HepG2 (cell line): Measurements from ENCODE around the gene PTCRA. TPM values are rescaled to one million over a fixed set of nuclear protein-coding genes. Genes with fewer than 3 reads are reported as not detected.

Experiments used
- ETV6 ChIP-seq: sonication (generic); formaldehyde crosslinking; conservative IDR thresholded peaks from 2 replicates; pipeline ENCODE4 v1.4.0; 2020; ENCODE audit warnings: missing genetic modification reagents
- FOXJ3 ChIP-seq: sonication (generic); formaldehyde crosslinking; IDR thresholded peaks from 2 replicates; pipeline ENCODE4 v1.4.0; 2020; ENCODE audit warnings: missing genetic modification reagents, mild to moderate bottlenecking, borderline replicate concordance
- HCFC1 ChIP-seq: fragments of 150-350 bp; IDR thresholded peaks from 2 replicates; pipeline ENCODE4 v1.6.1; 2014; ENCODE audit warnings: low read depth, low read length
- HMG20B ChIP-seq: conservative IDR thresholded peaks from 2 replicates; pipeline ENCODE4 v1.6.1; 2016; ENCODE audit warnings: missing genetic modification reagents, missing compliant biosample characterization
- JDP2 ChIP-seq: sonication (generic); formaldehyde crosslinking; IDR thresholded peaks from 2 replicates; pipeline ENCODE4 v1.8.1; 2022; ENCODE audit warnings: missing genetic modification reagents, borderline replicate concordance
- MIER3 ChIP-seq: IDR thresholded peaks from 2 replicates; pipeline ENCODE4 v1.6.1; 2016; ENCODE audit warnings: missing compliant biosample characterization, borderline replicate concordance
- PHF21A ChIP-seq: sonication (generic); formaldehyde crosslinking; IDR thresholded peaks from 2 replicates; pipeline ENCODE4 v1.5.0; 2020; ENCODE audit warnings: mild to moderate bottlenecking, missing genetic modification reagents
- SMYD3 ChIP-seq: sonication (generic); formaldehyde crosslinking; IDR thresholded peaks from 2 replicates; pipeline ENCODE4 v1.8.1; 2023; ENCODE audit warnings: mild to moderate bottlenecking, missing genetic modification reagents
- ZMYM2 ChIP-seq: sonication (generic); formaldehyde crosslinking; IDR thresholded peaks from 2 replicates; pipeline ENCODE4 v1.8.0; 2022; ENCODE audit warnings: mild to moderate bottlenecking, missing genetic modification reagents
- ZNF225 ChIP-seq: sonication (generic); formaldehyde crosslinking; IDR thresholded peaks from 2 replicates; pipeline ENCODE4 v1.4.0; 2020; ENCODE audit warnings: mild to moderate bottlenecking, missing genetic modification reagents
- ZNF253 ChIP-seq: sonication (generic); formaldehyde crosslinking; IDR thresholded peaks from 2 replicates; pipeline ENCODE4 v1.8.0; 2022; ENCODE audit warnings: mild to moderate bottlenecking, missing genetic modification reagents, borderline replicate concordance
- ZNF3 ChIP-seq: IDR thresholded peaks from 2 replicates; pipeline ENCODE4 v1.7.0; 2017; ENCODE audit warnings: inconsistent platforms
- ZNF614 ChIP-seq: IDR thresholded peaks from 2 replicates; pipeline ENCODE4 v1.6.1; 2018; ENCODE audit warnings: missing biosample characterization, missing genetic modification reagents, inconsistent platforms, borderline replicate concordance
- ZNF720 ChIP-seq: sonication (generic); formaldehyde crosslinking; IDR thresholded peaks from 2 replicates; pipeline ENCODE4 v1.4.0; 2020; ENCODE audit warnings: missing genetic modification reagents
- polyA plus RNA-seq, 8 experiments: library from polyadenylated mRNA; depleted of rRNA in 3 of 8; stranded (reverse) in 7 of 8; unstranded in 1 of 8; fragments of >200 nt; fragmentation: Illumina TruSeq in 4 of 8; extraction: Trizol in 4 of 8; gene quantifications; 2 replicates each; pipeline versions ENCODE4 v1.2.1 to v1.2.3, GENCODE V29; 2011 to 2016; ENCODE audit warnings: low read depth in 4 of 8, missing spikeins in 1 of 8, mixed read lengths in 1 of 8; ENCODE audit not compliant: insufficient read depth in 1 of 8
- total RNA-seq, 5 experiments: library from RNA; depleted of rRNA; stranded (reverse); fragments of >200 nt; fragmentation: Illumina TruSeq; extraction: Trizol; gene quantifications; 2 replicates each; pipeline ENCODE4 v1.2.3, GENCODE V29; 2016; ENCODE audit warnings: low read depth in 1 of 5
- TF ChIP-seq, protein P1 (sequence below): IDR thresholded peaks from 2 replicates; pipeline ENCODE4 v1.6.1; 2016
- TF ChIP-seq, protein P2 (sequence below): sonication (generic); formaldehyde crosslinking; IDR thresholded peaks from 2 replicates; pipeline ENCODE4 v1.8.1; 2022; ENCODE audit warnings: mild to moderate bottlenecking, missing genetic modification reagents
- TF ChIP-seq, protein P3 (sequence below), 2 experiments: sonication (generic) in 1 of 2; formaldehyde crosslinking in 1 of 2; IDR thresholded peaks; 2 replicates each; pipeline versions ENCODE4 v1.4.0 to v1.6.1; 2018 to 2020; ENCODE audit warnings: missing genetic modification reagents in 2 of 2, borderline replicate concordance in 1 of 2, low read depth in 1 of 2, mild to moderate bottlenecking in 1 of 2, missing biosample characterization in 1 of 2
- TF ChIP-seq, protein P4 (sequence below), 2 experiments: sonication (generic) in 1 of 2; formaldehyde crosslinking in 1 of 2; IDR thresholded peaks; 2 replicates each; pipeline versions ENCODE4 v1.5.1 to v1.6.1; 2011 to 2020; ENCODE audit warnings: borderline replicate concordance in 1 of 2, low read depth in 1 of 2, low read length in 1 of 2, mild to moderate bottlenecking in 1 of 2, missing genetic modification reagents in 1 of 2, moderate library complexity in 1 of 2
- TF ChIP-seq, protein P5 (sequence below): sonication (generic); formaldehyde crosslinking; conservative IDR thresholded peaks from 2 replicates; pipeline ENCODE4 v1.4.0; 2020; ENCODE audit warnings: mild to moderate bottlenecking, missing genetic modification reagents, moderate library complexity

Gene PTCRA
- total and polyA plus RNA-seq, 2 of the 13 experiments (the other 11 are each of a cell fraction or from before 2014, with no cell fraction given), result not detected

DNA sequence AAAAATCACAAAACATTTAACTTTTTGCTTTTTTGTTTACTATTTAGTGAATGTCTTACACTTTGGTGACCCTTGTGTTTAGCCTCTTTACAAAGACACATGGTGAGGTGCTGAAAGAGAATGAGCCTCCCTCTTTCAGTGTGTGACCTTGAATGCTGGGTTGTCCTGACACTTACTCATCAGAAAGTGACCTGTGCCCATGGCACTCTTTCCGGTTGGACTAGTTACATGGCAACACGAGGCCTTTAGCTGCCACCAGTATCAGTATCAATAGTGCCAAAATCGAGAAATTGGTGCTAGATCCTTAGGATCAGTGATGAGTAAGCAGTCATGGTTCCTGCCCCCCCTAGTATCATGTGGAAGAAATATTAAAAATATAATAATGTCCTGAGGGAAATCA lies 38.2 kb upstream of the PTCRA start (continued):
- TF ChIP-seq, protein P1, sequence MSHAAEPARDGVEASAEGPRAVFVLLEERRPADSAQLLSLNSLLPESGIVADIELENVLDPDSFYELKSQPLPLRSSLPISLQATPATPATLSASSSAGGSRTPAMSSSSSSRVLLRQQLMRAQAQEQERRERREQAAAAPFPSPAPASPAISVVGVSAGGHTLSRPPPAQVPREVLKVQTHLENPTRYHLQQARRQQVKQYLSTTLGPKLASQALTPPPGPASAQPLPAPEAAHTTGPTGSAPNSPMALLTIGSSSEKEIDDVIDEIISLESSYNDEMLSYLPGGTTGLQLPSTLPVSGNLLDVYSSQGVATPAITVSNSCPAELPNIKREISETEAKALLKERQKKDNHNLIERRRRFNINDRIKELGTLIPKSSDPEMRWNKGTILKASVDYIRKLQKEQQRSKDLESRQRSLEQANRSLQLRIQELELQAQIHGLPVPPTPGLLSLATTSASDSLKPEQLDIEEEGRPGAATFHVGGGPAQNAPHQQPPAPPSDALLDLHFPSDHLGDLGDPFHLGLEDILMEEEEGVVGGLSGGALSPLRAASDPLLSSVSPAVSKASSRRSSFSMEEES (CRISPR knock-in tag), result 0 out of 2 replicates have a peak, but pooled peaks have one; percentile 47
- TF ChIP-seq ZNF225 (CRISPR knock-in tag) (no peak), ZNF720 (CRISPR knock-in tag) (no peak), ZNF3 (CRISPR knock-in tag) (no peak), ZNF253 (no peak), JDP2 (no peak), ZMYM2 (CRISPR knock-in tag) (no peak), ETV6 (CRISPR knock-in tag) (no peak), FOXJ3 (CRISPR knock-in tag) (no peak), SMYD3 (CRISPR knock-in tag) (no peak), HCFC1 (no peak), HMG20B (CRISPR knock-in tag) (no peak), ZNF614 (CRISPR knock-in tag) (no peak), PHF21A (CRISPR knock-in tag) (no peak), MIER3 (CRISPR knock-in tag) (peak; percentile 73; the same call in 1 of the 2 replicates)
- TF ChIP-seq, protein P2, sequence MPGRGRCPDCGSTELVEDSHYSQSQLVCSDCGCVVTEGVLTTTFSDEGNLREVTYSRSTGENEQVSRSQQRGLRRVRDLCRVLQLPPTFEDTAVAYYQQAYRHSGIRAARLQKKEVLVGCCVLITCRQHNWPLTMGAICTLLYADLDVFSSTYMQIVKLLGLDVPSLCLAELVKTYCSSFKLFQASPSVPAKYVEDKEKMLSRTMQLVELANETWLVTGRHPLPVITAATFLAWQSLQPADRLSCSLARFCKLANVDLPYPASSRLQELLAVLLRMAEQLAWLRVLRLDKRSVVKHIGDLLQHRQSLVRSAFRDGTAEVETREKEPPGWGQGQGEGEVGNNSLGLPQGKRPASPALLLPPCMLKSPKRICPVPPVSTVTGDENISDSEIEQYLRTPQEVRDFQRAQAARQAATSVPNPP (CRISPR knock-in tag), result no peak
- TF ChIP-seq, protein P3, sequence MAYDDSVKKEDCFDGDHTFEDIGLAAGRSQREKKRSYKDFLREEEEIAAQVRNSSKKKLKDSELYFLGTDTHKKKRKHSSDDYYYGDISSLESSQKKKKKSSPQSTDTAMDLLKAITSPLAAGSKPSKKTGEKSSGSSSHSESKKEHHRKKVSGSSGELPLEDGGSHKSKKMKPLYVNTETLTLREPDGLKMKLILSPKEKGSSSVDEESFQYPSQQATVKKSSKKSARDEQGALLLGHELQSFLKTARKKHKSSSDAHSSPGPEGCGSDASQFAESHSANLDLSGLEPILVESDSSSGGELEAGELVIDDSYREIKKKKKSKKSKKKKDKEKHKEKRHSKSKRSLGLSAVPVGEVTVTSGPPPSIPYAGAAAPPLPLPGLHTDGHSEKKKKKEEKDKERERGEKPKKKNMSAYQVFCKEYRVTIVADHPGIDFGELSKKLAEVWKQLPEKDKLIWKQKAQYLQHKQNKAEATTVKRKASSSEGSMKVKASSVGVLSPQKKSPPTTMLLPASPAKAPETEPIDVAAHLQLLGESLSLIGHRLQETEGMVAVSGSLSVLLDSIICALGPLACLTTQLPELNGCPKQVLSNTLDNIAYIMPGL (CRISPR knock-in tag; IDR thresholded peaks at IDR 0.05; ENCODE audit: borderline replicate concordance in 1 of 2, low read depth in 1 of 2), result 0 out of 4 replicates have a peak, but pooled peaks of 1 of the 2 experiments have one; percentile 13
- TF ChIP-seq, protein P4, sequence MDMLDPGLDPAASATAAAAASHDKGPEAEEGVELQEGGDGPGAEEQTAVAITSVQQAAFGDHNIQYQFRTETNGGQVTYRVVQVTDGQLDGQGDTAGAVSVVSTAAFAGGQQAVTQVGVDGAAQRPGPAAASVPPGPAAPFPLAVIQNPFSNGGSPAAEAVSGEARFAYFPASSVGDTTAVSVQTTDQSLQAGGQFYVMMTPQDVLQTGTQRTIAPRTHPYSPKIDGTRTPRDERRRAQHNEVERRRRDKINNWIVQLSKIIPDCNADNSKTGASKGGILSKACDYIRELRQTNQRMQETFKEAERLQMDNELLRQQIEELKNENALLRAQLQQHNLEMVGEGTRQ (IDR thresholded peaks at IDR 0.05; ENCODE audit: low read depth, low read length), result no peak
- TF ChIP-seq, protein P4 (CRISPR knock-in tag; IDR thresholded peaks at IDR 0.05; ENCODE audit: borderline replicate concordance), result no peak
- TF ChIP-seq, protein P5, sequence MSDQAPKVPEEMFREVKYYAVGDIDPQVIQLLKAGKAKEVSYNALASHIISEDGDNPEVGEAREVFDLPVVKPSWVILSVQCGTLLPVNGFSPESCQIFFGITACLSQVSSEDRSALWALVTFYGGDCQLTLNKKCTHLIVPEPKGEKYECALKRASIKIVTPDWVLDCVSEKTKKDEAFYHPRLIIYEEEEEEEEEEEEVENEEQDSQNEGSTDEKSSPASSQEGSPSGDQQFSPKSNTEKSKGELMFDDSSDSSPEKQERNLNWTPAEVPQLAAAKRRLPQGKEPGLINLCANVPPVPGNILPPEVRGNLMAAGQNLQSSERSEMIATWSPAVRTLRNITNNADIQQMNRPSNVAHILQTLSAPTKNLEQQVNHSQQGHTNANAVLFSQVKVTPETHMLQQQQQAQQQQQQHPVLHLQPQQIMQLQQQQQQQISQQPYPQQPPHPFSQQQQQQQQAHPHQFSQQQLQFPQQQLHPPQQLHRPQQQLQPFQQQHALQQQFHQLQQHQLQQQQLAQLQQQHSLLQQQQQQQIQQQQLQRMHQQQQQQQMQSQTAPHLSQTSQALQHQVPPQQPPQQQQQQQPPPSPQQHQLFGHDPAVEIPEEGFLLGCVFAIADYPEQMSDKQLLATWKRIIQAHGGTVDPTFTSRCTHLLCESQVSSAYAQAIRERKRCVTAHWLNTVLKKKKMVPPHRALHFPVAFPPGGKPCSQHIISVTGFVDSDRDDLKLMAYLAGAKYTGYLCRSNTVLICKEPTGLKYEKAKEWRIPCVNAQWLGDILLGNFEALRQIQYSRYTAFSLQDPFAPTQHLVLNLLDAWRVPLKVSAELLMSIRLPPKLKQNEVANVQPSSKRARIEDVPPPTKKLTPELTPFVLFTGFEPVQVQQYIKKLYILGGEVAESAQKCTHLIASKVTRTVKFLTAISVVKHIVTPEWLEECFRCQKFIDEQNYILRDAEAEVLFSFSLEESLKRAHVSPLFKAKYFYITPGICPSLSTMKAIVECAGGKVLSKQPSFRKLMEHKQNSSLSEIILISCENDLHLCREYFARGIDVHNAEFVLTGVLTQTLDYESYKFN (CRISPR knock-in tag), result peak; percentile 56
